Measurements from ENCODE around the gene MCCC2. TPM values are rescaled to one million over a fixed set of nuclear protein-coding genes. Genes with fewer than 3 reads are reported as not detected.

Gene MCCC2
- total RNA-seq, 4 donors from 2014 or later: 37.4 to 63.6 (median 53.1) TPM

DNA sequence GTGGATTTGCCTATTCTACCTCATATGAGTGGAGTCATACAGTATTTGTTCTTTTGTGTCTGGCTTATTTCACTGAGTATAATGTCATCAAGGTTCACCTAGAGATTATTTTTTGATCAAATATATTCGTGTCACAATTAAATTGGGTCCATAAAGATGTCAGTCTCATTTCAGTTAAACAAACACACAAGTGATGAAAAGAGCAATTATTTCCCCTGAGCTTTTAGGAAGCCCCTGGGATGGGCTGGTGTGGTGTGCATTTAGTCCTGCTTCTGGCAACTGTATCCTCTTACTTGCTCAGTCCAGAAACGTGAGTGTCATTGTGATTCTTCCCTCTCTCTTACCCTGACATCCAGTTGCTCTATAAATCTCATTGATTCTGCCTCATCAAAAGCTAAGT lies 79.2 kb downstream of the MCCC2 start:
- Histone ChIP-seq H3K27ac (no peak overlapping the region), H3K4me1 (peaks cover 0 to 13% (median 0%) of the 10 kb centered on the region in 3 donors), H3K36me3 (no peaks in the 10 kb centered on the region), H3K9me3 (no peaks in the 10 kb centered on the region), H3K27me3 (no peaks in the 10 kb centered on the region), H3K4me3 (no peak overlapping the region)
- WGBS, 2 donors: 50 to 59% methylated on average over 2 of the region's 2 CpGs
- TF ChIP-seq, protein P1, sequence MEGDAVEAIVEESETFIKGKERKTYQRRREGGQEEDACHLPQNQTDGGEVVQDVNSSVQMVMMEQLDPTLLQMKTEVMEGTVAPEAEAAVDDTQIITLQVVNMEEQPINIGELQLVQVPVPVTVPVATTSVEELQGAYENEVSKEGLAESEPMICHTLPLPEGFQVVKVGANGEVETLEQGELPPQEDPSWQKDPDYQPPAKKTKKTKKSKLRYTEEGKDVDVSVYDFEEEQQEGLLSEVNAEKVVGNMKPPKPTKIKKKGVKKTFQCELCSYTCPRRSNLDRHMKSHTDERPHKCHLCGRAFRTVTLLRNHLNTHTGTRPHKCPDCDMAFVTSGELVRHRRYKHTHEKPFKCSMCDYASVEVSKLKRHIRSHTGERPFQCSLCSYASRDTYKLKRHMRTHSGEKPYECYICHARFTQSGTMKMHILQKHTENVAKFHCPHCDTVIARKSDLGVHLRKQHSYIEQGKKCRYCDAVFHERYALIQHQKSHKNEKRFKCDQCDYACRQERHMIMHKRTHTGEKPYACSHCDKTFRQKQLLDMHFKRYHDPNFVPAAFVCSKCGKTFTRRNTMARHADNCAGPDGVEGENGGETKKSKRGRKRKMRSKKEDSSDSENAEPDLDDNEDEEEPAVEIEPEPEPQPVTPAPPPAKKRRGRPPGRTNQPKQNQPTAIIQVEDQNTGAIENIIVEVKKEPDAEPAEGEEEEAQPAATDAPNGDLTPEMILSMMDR (IDR thresholded peaks at IDR 0.05): no peak
- no peak for TF ChIP-seq POLR2A (IDR thresholded peaks at IDR 0.05)
- no peak for DNase-seq
- intact Hi-C loops (cut with DNase I): no loop called here

DNA sequence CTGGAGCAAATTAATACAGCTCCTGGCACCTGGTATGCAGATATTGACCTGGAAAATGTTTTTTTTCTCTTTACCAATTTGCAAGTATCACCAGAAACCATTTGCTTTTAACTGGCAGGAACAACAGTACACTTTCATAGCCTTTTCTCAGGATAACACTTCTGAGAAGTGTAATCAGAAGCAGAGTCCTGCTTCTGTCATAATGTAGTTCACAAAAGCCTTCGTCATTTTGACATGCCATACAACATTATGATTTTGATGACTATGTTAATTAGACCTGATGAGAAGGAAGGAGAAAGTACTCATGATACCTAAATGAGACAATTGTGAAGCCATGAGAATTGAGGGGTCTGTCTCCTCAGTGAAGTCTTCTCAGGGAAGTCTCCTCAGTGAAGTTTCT lies 90.8 kb downstream of the MCCC2 start:
- no peaks in the 10 kb centered on the region for H3K4me1 ChIP-seq
- intact Hi-C loops (cut with DNase I): no loop called here
- H3K36me3 ChIP-seq: no peaks in the 10 kb centered on the region
- no peak overlapping the region for H3K4me3 ChIP-seq
- DNase-seq: no peak
- H3K27ac ChIP-seq: no peak overlapping the region
- TF ChIP-seq, protein P1 (IDR thresholded peaks at IDR 0.05): no peak
- TF ChIP-seq POLR2A (IDR thresholded peaks at IDR 0.05): no peak
- WGBS, 2 donors: 84 to 92% methylated on average over 1 of the region's 1 CpG
- H3K27me3 ChIP-seq: peaks cover 0 to 37% (median 0%) of the 10 kb centered on the region in 4 donors
- H3K9me3 ChIP-seq: no peaks in the 10 kb centered on the region

DNA sequence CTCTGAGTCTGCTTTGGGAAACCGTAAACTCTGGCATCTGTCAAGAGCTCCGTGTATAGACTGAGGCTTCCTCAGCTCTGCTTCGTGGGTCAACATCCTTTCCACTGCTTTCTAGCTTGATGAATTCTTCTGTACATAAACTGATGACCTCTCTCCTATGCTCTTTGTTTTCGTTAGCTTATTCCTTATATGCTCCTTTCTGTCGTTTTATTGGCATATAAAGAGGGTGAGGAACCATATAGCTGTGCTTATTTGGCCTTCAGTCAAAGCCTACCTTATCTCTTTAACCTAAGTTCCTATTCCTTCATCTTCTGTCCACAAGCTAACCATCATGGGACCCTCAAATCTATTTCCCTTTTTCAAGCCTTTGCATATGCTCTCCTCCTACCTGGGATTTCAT lies 92.6 kb downstream of the MCCC2 start:
- no peak for TF ChIP-seq POLR2A (IDR thresholded peaks at IDR 0.05)
- TF ChIP-seq, protein P1 (IDR thresholded peaks at IDR 0.05): no peak
- Histone ChIP-seq H3K27me3 (peaks cover 0 to 51% (median 0%) of the 10 kb centered on the region in 4 donors), H3K27ac (no peak overlapping the region), H3K36me3 (no peaks in the 10 kb centered on the region), H3K9me3 (no peaks in the 10 kb centered on the region), H3K4me3 (no peak overlapping the region), H3K4me1 (no peaks in the 10 kb centered on the region)
- intact Hi-C loops (cut with DNase I): no loop called here
- 64 to 70% methylated on average over 5 of the region's 5 CpGs for whole genome bisulfite sequencing, 2 donors
- no peak for DNase-seq

DNA sequence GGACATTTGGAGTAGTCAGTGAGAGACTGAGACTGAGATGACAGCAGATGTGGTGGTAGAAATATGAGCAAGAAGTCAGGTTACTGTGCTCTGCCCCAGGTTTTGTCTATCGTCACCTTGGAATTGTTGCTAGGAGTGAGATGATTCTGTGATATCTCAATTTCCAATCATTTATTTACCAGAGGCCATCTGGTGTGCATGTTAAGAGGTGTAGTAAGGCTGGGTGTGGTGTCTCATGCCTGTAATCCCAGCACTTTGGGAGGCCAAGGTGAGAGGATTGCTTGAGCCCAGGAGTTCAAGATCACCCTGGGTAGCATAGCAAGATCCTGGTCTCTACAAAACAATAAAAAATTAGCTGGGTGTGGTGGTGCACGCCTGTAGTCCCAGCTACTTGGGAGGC lies 93.4 kb downstream of the MCCC2 start:
- H3K9me3 ChIP-seq: peaks cover 0 to 4% (median 0%) of the 10 kb centered on the region in 3 donors
- 100% methylated on average over 1 to 2 of the region's 2 CpGs for WGBS, 2 donors
- H3K4me3 ChIP-seq: no peak overlapping the region
- intact Hi-C loops (cut with DNase I): no loop called here
- peaks cover 0 to 53% (median 0%) of the 10 kb centered on the region in 4 donors for H3K27me3 ChIP-seq
- H3K27ac ChIP-seq: no peak overlapping the region
- no peaks in the 10 kb centered on the region for H3K4me1 ChIP-seq
- H3K36me3 ChIP-seq: no peaks in the 10 kb centered on the region
- no peak for DNase-seq
- TF ChIP-seq, protein P1 (IDR thresholded peaks at IDR 0.05): no peak
- TF ChIP-seq POLR2A (IDR thresholded peaks at IDR 0.05): no peak

DNA sequence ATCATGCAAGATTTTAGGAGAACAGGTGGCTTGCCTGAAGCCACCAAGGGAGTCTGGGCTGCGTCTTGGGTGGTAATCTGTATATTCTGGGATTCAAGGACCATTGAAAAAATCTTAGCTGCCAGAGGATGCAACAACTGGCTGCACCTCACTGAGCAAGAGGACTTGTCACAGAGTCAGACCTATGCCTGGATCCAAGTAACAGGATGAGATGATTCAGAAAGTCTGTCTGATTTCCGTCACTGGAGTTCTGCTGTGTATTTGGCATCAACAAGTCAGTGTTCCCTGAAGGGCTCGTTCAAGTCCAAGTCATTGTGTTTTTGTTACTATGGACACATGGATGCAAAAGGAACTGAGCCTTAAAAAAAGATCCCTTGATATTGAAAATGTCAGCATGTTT lies 94.2 kb downstream of the MCCC2 start:
- H3K36me3 ChIP-seq: no peaks in the 10 kb centered on the region
- H3K4me1 ChIP-seq: no peaks in the 10 kb centered on the region
- peaks cover 0 to 10% (median 0%) of the 10 kb centered on the region in 3 donors for H3K9me3 ChIP-seq
- intact Hi-C loops (cut with DNase I): no loop called here
- DNase-seq: no peak
- peaks cover 0 to 57% (median 0%) of the 10 kb centered on the region in 4 donors for H3K27me3 ChIP-seq
- TF ChIP-seq, protein P1 (IDR thresholded peaks at IDR 0.05): no peak
- no peak for TF ChIP-seq POLR2A (IDR thresholded peaks at IDR 0.05)
- H3K4me3 ChIP-seq: no peak overlapping the region
- H3K27ac ChIP-seq: no peak overlapping the region
- 13 to 30% methylated on average over 3 of the region's 3 CpGs for WGBS, 2 donors
